SKM-1 (cell line): ENCODE measurements around the gene TEKTIP1.
"Not testable (repeated sequence)": the region's sequence is repeated elsewhere in the genome, so short reads cannot be mapped to it uniquely, and the experiment has no call there.

Experiments
- DNase-seq: peaks from one replicate; lab custom pipeline; 2025; ENCODE audit not compliant: unreplicated experiment; lab: John Stamatoyannopoulos, UW

TEKTIP1 gene

DNA sequence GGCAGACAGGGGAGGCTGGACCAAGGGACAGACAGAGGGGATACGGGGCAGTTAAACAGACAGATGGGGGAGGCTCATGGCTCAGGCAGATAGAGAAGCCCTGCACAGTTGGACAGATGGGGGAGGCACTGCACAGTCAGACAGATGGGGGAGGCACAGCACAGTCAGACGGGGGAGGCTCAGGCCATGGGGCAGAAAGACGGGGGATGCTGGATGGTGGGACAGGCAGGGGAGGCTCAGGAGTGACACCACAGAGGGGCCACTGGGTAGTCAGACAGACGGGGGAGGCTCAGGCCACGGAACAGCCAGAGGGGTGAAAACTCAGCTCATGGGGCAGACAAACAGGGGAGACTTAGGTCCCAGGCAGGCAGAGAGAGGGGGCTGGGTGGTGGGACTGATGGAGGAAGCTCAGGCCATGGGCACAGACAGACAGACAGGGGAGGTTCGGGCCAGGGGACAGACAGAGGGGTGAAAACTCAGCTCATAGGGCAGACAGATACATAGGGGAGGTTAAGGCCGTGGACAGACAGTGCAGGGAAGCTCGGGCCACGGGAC is 17.5 kb downstream of the TEKTIP1 start:
- DNase-seq: no peak

DNA sequence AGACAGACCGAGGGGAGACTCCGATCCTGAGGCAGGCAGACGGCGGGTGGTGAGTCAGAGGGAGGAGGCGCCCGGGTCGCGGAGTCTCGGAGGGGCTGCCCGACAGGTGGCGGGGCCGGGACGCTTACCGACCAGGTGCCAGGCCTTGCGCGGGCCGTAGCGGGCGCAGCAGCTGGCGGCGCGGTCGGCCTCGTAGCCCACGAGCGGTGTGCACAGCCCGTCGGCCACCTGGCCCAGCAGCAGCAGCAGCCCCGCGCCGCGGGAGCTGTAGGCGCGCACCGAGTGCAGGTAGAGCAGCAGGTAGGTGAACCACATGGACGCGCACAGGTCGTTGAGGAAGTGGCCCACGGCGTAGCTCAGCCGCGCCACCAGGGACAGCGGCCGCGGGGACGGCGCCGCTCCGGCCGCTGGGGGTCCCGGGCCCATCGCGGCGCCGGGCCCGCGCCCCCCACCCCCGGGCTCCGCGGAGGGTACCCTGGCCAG is 18.0 kb downstream of the TEKTIP1 start:
- DNase-seq: no peak

DNA sequence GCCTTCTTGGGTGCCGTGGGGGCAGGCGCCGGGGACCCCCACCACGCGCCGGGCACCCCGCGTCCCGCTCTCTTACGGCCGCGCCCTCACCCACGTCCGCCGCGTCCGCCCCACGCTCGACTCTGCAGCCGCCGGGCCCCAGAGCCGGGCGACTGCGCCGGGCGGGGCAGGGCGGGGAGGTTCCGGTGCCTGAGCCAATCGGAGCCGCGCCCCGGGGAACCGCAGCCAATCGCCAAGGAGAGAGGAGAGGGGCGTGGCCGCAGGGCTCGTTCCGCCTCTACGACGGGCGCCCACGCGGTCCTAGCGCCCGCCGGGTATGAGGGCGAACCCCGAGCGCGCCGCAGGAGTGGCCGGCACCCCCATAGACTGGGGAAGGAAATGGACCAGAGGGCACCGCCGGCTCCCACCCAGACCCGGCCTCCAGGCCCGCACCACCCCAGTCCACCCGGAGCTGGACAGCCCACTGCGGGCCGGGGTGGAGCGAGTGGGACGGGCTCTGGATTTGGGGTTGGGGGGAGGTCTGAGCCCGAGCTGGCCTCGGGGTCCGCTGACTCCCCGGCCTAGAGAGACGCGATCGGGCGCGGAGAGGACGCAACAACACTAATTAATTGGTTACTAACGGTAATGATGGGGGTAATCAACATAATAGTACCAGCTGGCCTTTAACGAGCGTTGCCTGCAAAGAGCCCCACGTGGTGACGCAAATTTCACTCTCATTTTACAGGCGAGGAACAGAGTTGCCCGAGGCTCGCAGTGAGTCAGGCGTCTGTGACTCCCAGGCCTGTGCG is 18.7 kb downstream of the TEKTIP1 start, which contains the start of gene MFSD12:
TSS of gene MFSD12 (minus strand) at position 126 of the 788 bp plus-strand sequence. CDS start 183 bp downstream, outside the sequence.
- DNase-seq: peak; percentile 83

DNA sequence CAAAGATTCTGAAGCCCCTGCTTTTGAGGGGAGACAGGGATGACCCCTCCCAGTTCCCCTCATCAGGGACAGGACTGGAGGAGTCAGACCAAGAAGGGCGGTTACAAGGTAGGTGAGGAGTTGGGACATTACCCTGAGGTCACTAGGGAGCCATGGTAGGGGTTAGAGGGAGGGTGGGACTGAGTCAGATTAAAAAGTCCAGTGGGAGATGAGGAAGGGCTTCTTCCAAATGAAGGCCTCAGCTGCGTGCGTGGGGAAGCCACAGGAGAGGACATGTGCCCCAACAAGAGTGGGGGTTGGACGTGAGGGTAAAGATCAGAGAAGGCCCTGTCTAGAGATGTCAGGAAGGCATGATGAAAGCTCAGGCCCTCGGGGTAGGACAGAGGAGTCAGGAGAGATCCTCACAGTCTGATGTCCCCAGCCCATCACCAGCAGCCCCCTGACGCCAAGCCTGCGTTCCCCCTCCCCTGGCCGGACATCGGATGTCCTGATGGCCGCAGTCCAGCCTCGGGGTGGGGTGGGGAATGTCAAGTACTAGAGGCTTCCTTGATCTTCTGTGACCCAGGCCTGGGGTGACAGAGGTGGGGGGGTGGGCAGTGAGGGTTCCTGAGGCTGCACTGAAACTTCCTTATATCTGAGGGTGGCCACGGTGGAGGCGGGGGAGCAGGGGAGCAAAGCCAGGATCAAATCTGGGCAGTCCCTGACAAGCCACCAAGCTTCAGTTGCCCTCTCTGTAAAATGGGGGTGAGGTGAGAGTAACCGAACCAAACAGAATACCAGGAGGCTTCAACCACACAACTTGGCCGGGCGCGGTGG is 24.9 kb downstream of the TEKTIP1 start:
- DNase-seq: no peak

DNA sequence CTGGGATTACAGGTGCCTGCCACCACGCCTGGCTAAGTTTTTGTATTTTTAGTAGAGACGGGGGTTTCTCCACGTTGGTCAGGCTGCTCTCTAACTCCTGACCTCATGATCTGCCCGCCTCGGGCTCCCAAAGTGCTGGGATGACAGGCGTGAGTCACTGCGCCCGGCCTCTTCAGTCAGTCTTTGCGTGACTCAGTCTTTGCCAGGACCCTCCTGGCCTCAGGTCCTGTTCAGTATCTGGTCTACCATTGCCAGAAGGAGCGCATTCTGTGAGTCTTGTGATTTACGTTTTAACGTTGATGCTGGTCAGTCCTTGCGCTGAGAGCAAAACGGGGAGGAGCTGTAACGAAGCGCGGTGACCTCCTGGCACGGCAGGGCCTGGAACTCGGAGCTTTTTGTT is 26.2 kb downstream of the TEKTIP1 start:
- no peak for DNase-seq

DNA sequence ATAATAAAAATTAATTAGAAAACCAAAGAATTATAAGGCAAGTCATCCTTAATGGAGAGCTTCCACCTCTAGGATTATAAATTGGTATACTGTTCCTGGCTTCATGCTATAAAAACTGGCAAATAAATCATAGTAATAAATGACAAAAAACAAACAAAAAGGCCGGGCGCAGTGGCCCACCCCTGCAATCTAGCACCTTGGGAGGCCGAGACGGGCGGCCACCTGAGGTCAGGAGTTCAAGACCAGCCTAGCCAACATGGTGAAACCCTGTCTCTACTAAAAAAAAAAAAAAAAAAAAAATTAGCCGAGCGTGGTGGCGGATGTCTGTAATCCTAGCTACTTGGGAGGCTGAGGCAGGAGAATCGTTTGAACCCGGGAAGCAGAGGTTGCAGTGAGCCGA is 31.1 kb downstream of the TEKTIP1 start:
- DNase-seq: not testable (repeated sequence)

DNA sequence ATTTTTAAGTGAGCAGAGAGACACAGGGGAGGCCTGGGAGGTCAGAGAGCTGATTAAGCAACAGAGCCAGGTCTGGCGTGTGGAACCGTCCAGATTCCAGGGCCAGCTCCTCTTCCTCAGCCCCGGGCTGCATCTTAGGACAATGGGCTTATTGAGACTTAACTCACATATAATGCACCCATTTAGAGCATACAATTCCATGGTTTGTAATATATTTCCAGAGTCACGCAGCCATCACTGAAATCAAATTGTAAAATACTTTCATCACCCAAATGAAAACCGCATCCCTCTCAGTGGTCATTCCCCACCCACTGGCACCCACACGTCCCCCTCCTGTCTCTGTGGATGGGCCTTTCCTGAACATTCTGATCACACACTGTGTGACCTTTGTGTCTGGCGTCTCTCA is 31.6 kb downstream of the TEKTIP1 start:
- no peak for DNase-seq

DNA sequence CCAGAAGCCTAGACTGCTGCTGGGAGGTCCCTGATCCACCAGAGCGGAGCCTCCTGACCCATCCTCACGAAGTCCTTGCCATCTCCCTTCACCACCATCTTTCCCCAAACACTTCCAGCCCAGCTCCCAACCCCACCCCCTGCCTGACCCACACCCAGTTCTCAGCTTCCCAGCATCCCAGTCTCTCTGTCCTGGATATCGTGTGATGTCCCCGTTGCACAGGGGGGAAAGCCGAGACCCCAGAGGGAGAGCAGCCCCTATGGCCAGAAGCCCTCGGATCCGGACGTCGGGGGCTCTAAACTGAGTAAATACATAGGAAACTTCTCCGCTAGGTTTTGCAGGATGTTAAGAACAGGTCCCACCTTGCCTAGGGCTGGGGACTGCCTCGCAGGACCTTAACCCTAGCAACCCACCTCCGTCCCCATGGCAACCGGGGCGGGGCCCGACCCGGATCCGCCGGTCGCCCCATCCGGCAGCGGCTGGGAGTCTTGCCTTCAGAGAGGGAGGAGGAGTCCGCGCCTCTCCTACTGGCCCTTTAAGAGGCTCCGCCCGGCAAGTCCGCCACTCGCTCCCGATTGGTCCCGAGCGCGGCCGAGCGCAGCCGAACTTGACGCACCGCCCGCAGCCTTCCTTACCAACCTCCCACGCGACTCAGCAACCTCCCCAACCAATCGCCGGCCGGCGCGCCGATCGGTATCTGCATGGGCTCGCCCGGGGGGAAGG is 33.3 kb downstream of the TEKTIP1 start:
- DNase-seq: peak; percentile 99

DNA sequence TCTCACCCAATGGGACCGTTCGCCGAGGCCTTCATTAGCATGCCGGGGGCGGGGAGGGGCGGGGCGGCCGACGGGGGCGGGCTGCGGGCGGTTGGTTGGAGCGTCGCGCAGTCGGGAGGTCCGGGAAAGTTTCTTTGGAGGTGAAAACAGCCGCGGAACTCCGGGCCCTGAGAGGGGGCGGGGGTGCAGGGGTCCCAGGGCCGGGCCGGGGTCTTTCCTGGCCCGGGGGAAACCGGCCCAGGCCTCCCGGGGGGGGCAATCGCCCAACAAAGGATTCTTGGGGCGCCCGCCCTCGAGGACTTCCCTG is 33.8 kb downstream of the TEKTIP1 start, which contains the start of gene HMG20B:
TSS of gene HMG20B (plus strand) at position 90 of the 307 bp plus-strand sequence. CDS start 366 bp downstream, outside the sequence.
- no peak for DNase-seq

DNA sequence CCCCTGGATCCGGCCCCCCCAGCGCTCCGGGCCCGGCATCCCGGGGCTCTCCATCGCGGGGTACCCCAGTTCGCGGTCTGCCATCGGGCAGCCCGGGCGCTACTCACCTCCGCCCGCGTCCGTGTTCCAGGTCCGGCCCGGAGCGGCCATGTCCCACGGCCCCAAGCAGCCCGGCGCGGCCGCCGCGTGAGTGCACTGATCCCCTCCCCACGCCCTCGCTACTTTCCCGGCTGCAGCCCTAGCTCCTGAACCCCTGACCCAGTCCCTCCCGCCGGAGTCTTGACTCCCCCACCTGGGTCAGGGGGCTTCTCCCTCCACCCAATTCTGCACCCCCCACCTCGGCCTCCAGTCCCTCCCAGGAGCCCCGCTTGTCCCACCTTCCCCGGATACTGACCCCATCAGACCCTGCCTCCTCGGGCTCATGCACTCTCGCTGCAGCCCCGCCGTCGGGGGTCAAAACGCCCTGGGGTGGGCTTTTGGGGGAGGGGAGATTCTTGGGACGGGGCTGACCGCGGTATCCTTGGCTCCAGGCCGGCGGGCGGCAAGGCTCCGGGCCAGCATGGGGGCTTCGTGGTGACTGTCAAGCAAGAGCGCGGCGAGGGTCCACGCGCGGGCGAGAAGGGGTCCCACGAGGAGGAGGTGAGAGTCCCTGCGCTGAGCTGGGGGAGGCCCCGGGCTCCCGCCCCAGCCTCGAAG is 34.3 kb downstream of the TEKTIP1 start:
- DNase-seq: no peak

DNA sequence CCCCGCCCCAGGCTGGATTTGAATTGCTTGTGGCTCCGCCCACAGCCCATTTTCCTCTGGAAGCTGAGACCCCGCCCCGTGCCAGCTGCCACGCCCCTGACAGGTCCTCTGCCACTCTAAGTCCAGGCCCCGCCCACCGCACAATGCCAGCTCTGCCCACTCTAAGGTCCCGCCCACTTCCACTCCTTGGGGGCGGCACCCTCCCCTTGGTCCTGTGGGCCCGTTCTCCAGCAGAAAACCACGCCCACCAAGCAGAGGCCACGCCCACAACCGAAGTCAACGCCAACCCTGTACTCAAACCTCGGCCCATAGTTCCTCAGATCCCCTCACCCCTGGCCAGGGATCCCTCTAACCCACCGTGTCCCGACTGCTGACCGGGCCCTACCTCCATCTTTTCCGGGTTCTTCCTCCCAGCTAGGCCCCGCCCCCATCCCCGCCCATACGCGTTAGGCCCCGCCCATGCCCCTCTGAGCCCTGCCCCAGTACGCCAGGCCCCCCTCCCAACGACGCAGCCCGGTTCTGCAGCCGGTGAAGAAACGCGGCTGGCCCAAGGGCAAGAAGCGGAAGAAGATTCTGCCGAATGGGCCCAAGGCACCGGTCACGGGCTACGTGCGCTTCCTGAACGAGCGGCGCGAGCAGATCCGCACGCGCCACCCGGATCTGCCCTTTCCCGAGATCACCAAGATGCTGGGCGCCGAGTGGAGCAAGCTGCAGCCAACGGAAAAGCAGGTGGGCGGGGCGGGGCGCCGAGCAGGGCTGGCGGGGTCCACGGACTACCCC is 35.1 kb downstream of the TEKTIP1 start:
- DNase-seq: peak; percentile 96

DNA sequence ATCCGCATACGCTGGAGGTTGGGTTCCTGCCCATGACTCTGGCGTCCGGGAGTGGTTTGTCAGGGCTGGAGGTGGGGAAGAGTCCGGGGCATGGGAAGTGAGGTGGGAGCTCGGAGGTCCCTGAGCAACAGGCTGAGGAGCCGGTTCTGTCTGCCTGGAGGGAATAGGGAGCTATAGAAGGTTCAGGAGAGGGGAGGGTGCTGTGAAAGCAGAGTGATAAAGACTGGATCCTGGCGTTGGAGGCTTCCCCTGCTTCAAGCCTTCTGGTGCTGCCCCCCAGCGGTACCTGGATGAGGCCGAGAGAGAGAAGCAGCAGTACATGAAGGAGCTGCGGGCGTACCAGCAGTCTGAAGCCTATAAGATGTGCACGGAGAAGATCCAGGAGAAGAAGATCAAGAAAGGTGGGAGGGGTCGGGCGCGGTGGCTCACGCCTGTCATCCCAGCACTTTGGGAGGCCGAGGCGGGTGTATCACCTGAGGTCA is 36.3 kb downstream of the TEKTIP1 start:
- peak; percentile 31 for DNase-seq

DNA sequence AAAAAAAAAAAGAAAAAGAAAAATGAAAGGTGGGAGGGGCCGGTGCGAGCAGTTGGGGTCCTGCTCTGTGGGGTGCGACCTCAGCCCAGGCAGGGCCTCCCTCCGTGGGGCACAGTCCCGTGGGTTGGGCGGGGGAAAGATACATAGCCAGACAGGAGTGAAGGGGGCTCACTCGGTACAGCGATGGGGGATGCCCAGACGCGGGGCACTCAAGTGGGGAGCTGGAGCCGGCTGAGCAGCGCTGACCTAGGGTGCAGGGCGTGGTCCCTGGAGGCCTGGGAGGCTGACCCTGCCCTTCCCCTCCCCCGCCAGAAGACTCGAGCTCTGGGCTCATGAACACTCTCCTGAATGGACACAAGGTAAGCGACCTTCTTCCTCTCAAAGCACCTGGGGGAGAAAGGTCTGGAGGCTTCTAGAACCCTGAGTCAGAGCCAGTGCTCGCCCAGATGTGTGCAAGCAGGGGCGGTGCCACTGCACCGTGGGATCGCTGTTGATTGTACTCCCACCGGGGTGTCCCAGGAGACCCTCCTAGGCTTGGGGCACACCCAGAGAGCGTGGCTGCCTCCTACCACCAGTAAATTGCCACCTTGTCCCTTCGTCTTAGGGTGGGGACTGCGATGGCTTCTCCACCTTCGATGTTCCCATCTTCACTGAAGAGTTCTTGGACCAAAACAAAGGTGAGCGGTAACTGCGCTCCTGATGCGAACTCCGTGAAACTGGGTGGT is 37.1 kb downstream of the TEKTIP1 start:
- DNase-seq: no peak

DNA sequence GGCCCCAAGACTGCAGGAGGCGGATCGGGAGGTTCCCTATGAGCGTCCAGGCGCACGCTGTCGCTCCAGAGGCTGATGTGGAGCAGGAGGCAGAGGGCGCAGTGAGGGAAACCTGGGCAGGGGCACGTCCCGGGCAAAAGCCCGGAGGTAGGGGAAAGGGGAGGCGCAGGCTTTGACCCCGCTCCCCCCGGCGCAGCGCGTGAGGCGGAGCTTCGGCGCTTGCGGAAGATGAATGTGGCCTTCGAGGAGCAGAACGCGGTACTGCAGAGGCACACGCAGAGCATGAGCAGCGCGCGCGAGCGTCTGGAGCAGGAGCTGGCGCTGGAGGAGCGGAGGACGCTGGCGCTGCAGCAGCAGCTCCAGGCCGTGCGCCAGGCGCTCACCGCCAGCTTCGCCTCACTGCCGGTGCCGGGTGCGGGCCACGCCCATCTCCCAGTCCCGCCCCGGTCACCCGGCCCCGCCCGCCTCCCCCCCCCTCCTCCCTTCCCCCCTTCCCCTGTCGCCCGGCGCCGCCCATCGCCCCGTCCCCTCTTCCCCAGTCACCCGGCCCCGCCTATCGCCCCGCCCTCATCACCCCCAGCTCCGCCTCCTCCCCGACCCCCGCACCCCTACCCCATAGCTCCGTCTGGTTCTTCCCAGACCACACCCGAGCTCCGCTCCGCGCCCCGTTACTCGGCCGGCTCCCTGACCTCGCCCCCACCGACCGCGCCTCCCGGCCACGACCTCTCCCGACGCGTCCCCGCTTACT is 37.9 kb downstream of the TEKTIP1 start:
- no peak for DNase-seq

DNA sequence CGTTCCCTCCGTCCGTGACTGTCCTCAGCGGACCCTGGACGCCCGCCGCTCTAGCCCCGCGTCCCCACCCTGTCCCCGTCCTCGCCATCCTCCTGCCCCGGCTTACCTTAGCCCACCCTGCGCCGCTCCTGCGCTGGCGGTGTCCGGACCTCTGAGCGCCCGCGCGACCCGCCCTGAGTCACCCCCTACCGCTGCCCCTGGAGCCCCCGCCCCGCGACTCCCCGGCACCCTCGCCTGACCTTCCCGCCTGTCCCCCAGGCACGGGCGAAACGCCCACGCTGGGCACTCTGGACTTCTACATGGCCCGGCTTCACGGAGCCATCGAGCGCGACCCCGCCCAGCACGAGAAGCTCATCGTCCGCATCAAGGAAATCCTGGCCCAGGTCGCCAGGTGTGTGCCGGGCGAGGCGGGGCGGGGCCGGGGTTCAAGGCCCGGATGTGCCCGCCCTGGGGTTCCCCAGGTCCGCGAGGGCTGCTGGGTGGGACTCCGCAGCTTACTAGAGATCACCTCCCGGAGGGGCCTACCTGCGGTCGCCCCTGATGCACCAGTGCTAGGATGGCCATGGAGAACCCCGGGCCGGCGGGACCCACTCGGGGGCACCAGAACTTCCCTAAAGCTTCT is 38.9 kb downstream of the TEKTIP1 start:
- DNase-seq: no peak

DNA sequence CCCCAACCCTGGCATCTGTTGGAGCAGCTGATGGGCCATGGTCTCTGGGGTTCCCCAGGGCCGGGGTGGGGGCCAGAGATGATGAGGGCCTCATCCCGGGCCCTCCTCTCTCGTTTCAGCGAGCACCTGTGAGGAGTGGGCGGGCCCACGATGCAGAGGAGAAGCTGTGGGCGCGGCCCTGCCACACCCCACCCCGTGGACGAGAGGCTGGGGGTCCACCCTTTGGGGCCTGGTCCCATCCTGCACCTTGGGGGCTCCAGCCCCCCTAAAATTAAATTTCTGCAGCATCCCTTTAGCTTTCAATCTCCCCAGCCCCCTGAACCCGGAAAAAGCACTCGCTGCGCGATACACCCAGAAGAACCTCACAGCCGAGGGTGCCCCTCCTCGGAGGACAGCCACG is 39.4 kb downstream of the TEKTIP1 start:
- no peak for DNase-seq

DNA sequence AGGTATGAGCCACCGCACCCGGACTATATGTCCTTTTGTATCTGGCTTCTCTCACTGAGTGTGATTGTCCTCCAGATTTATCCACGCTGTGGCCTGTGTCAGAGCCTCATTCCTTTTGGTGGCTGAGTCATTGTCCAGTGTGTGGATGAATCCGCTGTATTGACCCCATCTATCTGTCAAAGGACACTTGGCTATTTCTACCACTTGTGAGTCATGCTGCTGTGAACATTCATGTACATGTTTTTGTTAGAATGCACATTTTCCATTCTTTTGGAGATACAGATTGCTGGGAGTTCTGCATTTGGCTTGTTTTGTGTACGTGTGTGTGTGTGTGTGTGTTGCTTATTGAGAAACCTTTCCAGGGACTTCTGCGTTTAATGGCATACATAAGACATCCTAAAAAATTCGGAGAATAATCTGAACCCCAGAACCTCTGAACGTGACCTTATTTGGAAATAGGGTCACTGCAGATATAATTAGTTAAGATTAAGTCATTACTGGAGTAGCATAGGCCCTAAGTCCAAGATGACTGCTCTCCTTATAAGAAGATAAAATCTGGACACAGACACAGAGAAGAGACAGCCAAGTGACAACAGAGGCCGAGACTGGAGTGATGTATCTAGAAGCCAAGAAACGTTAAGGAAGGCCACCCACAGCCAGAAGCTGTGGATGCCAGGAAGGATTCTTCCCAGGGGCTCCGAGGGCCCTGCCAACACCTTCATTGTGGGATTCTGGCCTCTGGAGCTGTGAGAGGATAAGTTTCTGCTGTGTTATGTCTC is 41.4 kb downstream of the TEKTIP1 start:
- DNase-seq: no peak
